Mesendoderm (in vitro differentiated cells): ENCODE measurements around the gene DIO2. TPM values are rescaled to one million over a fixed set of nuclear protein-coding genes. Genes with fewer than 3 reads are reported as not detected.

Source experiments
- DNase-seq: peaks from one replicate; pipeline ENCODE4 v3.0.0; 2013
- H2AK5ac ChIP-seq: 2 replicates; pipeline ENCODE4 v1.6.1; 2013; ENCODE audit warnings: low read length, inconsistent platforms
- H2BK120ac ChIP-seq: 2 replicates; pipeline ENCODE4 v1.6.1; 2013; ENCODE audit warnings: low read depth, mild to moderate bottlenecking, low read length, moderate library complexity, mixed read lengths
- H2BK15ac ChIP-seq: replicated peaks from 2 replicates; pipeline ENCODE4 v1.6.1; 2013; ENCODE audit warnings: low read depth, mild to moderate bottlenecking, moderate library complexity
- H2BK5ac ChIP-seq: 2 replicates; pipeline ENCODE4 v1.6.1; 2013; ENCODE audit warnings: low read length, inconsistent platforms
- H3K18ac ChIP-seq: 2 replicates; pipeline ENCODE4 v1.6.1; 2013; ENCODE audit warnings: mild to moderate bottlenecking, low read length, mixed read lengths
- H3K23ac ChIP-seq: one replicate; pipeline ENCODE4 v1.6.1; 2013; ENCODE audit warnings: low read length
- H3K27ac ChIP-seq: 2 replicates; pipeline ENCODE4 v1.5.1; 2013; ENCODE audit warnings: low read depth, mild to moderate bottlenecking, inconsistent platforms, low read length, moderate library complexity
- H3K27me3 ChIP-seq: 2 replicates; pipeline ENCODE4 v1.6.1; 2013; ENCODE audit warnings: low read length, control low read depth, mild to moderate bottlenecking, inconsistent platforms; ENCODE audit not compliant: insufficient read depth, poor library complexity
- H3K36me3 ChIP-seq: 2 replicates; pipeline ENCODE4 v1.6.1; 2013; ENCODE audit warnings: low read length, inconsistent platforms; ENCODE audit not compliant: control insufficient read depth, insufficient read depth
- H3K4ac ChIP-seq: one replicate; pipeline ENCODE4 v1.6.1; 2013; ENCODE audit warnings: low read depth, mild to moderate bottlenecking, low read length, moderate library complexity
- H3K4me1 ChIP-seq: 2 replicates; pipeline ENCODE4 v1.6.1; 2013; ENCODE audit warnings: low read depth, low read length, inconsistent platforms; ENCODE audit not compliant: control insufficient read depth
- H3K4me2 ChIP-seq: 2 replicates; pipeline ENCODE4 v1.6.1; 2013; ENCODE audit warnings: low read length
- H3K4me3 ChIP-seq: 2 replicates; pipeline ENCODE4 v1.5.1; 2013; ENCODE audit warnings: mild to moderate bottlenecking, low read length
- H3K56ac ChIP-seq: one replicate; pipeline ENCODE4 v1.6.1; 2013; ENCODE audit warnings: low read length
- H3K79me1 ChIP-seq: 2 replicates; pipeline ENCODE4 v1.6.1; 2013; ENCODE audit warnings: low read length, inconsistent platforms
- H3K79me2 ChIP-seq: 2 replicates; pipeline ENCODE4 v1.6.1; 2013; ENCODE audit warnings: mild to moderate bottlenecking, low read length; ENCODE audit not compliant: control insufficient read depth, insufficient read depth
- H3K9ac ChIP-seq: 2 replicates; pipeline ENCODE4 v1.6.1; 2013; ENCODE audit warnings: low read length, inconsistent platforms
- H4K5ac ChIP-seq: one replicate; pipeline ENCODE4 v1.6.1; 2013; ENCODE audit warnings: low read length
- H4K8ac ChIP-seq: one replicate; pipeline ENCODE4 v1.6.1; 2013; ENCODE audit warnings: low read depth, mild to moderate bottlenecking, control low read depth, low read length, moderate library complexity
- WGBS: extraction: QIAGEN DNeasy Blood & Tissue Kit; methylation state at CpG from one replicate; pipeline ENCODE4 v1.1.7; 2013; ENCODE audit warnings: low lambda C conversion rate, missing lambda C conversion rate; ENCODE audit not compliant: insufficient coverage; ENCODE audit errors: extremely low coverage; 5-methylcytosine and 5-hydroxymethylcytosine counted together
- polyA plus RNA-seq, 2 experiments: library from polyadenylated mRNA; stranded (reverse); fragments of 200-250 nt; gene quantifications; one replicate each; pipeline ENCODE4 v1.2.3, GENCODE V29; 2013

The DIO2 gene
- 1.7 TPM for polyA plus RNA-seq (2013, experiment 1 of 2)
- polyA plus RNA-seq (2013, experiment 2 of 2): 1.1 TPM

DNA sequence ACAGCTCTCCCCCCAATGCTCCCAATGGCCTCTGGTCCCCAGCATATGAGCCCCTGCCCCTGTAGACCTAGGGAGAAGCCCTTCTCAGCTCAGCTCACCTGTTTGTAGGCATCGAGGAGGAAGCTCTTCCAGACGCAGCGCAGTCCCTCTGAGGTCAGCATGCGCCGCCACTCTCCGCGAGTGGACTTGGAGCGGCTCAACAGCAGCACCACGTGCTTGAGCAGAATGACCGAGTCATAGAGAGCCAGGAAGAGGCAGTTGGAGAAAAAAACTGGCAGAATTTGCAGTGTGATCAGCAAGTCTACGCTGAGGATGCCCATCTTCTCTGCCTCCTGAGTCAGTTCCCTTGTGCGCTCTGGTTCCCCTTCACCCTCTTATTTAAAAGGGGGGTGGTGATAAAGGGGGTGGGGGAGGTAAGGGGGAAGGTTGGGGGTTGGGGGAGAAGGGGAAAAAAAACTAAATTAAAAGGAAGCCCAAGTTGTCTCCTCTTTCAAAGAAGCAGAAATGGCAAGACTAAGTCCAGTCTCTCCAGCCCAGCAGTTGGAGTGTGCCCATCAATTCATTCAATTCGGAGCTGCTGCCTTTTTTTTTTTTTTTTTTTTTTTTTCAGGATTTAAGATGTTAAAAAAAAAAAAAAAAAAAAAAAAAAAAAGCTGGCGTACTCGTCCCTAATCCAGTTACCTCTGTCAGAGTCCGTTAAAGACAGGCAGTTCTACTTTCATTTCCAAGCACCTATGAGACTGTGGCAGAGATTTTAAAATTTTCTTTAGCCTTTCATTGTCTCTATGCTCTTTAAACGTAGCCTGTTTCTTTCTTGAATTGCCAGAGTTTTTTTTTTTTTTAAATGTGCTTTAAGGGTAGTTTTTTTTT is at the start of gene DIO2:
Gene DIO2, minus strand, starts transcription at position 352 of the 870 bp plus-strand sequence. Its CDS starts 32 bp downstream, at position 320.
- H4K5ac ChIP-seq: no peak within 1 kb of the TSS
- no peaks in the 10 kb centered on the region for H3K27me3 ChIP-seq
- H3K23ac ChIP-seq: no peak within 1 kb of the TSS
- no peaks in the 10 kb centered on the region for H3K79me2 ChIP-seq
- no peak within 1 kb of the TSS for H2BK5ac ChIP-seq
- peak; percentile 43 for DNase-seq
- H3K27ac ChIP-seq: no peak within 1 kb of the TSS
- no peak within 1 kb of the TSS for H2BK15ac ChIP-seq
- H3K18ac ChIP-seq: no peak within 1 kb of the TSS
- H3K36me3 ChIP-seq: no peaks in the 10 kb centered on the region
- H3K9ac ChIP-seq: no peak within 1 kb of the TSS
- no peak within 1 kb of the TSS for H2AK5ac ChIP-seq
- no CpG with 5 or more reads among the region's 17 CpGs for WGBS
- H3K4ac ChIP-seq: no peak within 1 kb of the TSS
- no peak within 1 kb of the TSS for H3K56ac ChIP-seq
- H3K79me1 ChIP-seq: no peaks in the 10 kb centered on the region
- no peak within 1 kb of the TSS for H3K4me3 ChIP-seq
- H3K4me2 ChIP-seq: no peak within 1 kb of the TSS
- H4K8ac ChIP-seq: no peak within 1 kb of the TSS
- no peaks in the 10 kb centered on the region for H3K4me1 ChIP-seq
- no peak within 1 kb of the TSS for H2BK120ac ChIP-seq

DNA sequence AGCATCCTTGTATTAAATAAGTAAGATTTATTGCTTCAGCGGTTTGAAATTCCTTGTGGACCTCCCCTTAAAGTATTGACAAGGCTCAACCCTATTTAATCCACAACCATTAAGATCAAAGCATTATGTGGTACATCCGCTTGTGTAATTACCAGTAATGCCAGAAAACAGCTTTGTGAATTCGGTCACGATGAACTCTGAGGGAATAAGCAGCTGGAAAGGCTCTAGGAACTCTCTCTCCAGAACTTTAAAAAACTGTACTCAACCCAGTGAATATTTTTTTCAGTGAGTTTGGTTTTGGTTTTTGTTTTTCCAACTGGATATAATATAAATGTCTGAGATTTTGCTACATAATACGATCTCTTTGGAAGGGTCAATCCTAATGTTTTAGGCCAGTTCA is 49.3 kb upstream of the DIO2 start:
- no peaks in the 10 kb centered on the region for H3K27me3 ChIP-seq
- H3K4ac ChIP-seq: no peak overlapping the region
- H3K18ac ChIP-seq: no peak overlapping the region
- no peak overlapping the region for H2AK5ac ChIP-seq
- H3K4me3 ChIP-seq: no peak overlapping the region
- H3K4me1 ChIP-seq: no peaks in the 10 kb centered on the region
- no peak overlapping the region for H3K23ac ChIP-seq
- H3K79me2 ChIP-seq: no peaks in the 10 kb centered on the region
- H3K4me2 ChIP-seq: no peak overlapping the region
- H3K27ac ChIP-seq: no peak overlapping the region
- WGBS: no CpG with 5 or more reads among the region's 5 CpGs
- no peak overlapping the region for H2BK120ac ChIP-seq
- H4K8ac ChIP-seq: no peak overlapping the region
- no peak for DNase-seq
- no peak overlapping the region for H2BK15ac ChIP-seq
- no peak overlapping the region for H2BK5ac ChIP-seq
- H3K56ac ChIP-seq: no peak overlapping the region
- H4K5ac ChIP-seq: no peak overlapping the region
- no peak overlapping the region for H3K9ac ChIP-seq
- H3K36me3 ChIP-seq: no peaks in the 10 kb centered on the region
- H3K79me1 ChIP-seq: no peaks in the 10 kb centered on the region

- no CpG with 5 or more reads among the region's 2 CpGs for WGBS
- H4K5ac ChIP-seq: no peak overlapping the region
- no peak overlapping the region for H2BK5ac ChIP-seq
- H3K27me3 ChIP-seq: no peaks in the 10 kb centered on the region
- H3K9ac ChIP-seq: no peak overlapping the region
- no peak overlapping the region for H3K4me3 ChIP-seq
- H2BK120ac ChIP-seq: no peak overlapping the region
- no peak overlapping the region for H3K27ac ChIP-seq
- DNase-seq: no peak
- H2AK5ac ChIP-seq: no peak overlapping the region
- no peaks in the 10 kb centered on the region for H3K36me3 ChIP-seq
- H3K56ac ChIP-seq: no peak overlapping the region
- H3K79me1 ChIP-seq: no peaks in the 10 kb centered on the region
- H3K23ac ChIP-seq: no peak overlapping the region
- H3K4me2 ChIP-seq: no peak overlapping the region
- H3K4me1 ChIP-seq: no peaks in the 10 kb centered on the region
- H2BK15ac ChIP-seq: no peak overlapping the region
- H4K8ac ChIP-seq: no peak overlapping the region
- H3K18ac ChIP-seq: no peak overlapping the region
- H3K4ac ChIP-seq: no peak overlapping the region
- no peaks in the 10 kb centered on the region for H3K79me2 ChIP-seq
These were observed 28.3 kb upstream of the DIO2 start for GRCh38 chr14:80239631-80240030.

GRCh38 chr14:80237143-80237542 is 25.8 kb upstream of the DIO2 start:
- Histone ChIP-seq H3K4me3 (no peak overlapping the region), H3K79me2 (no peaks in the 10 kb centered on the region), H3K4me2 (no peak overlapping the region), H3K9ac (no peak overlapping the region), H2AK5ac (no peak overlapping the region), H3K18ac (no peak overlapping the region), H3K56ac (no peak overlapping the region), H3K4ac (no peak overlapping the region), H2BK120ac (no peak overlapping the region), H3K36me3 (no peaks in the 10 kb centered on the region), H4K5ac (no peak overlapping the region), H3K79me1 (no peaks in the 10 kb centered on the region), H3K27ac (no peak overlapping the region), H3K27me3 (no peaks in the 10 kb centered on the region), H3K4me1 (no peaks in the 10 kb centered on the region), H2BK15ac (no peak overlapping the region), H3K23ac (no peak overlapping the region), H2BK5ac (no peak overlapping the region), H4K8ac (no peak overlapping the region)
- no peak for DNase-seq
- no CpG with 5 or more reads among the region's 3 CpGs for WGBS

- Histone ChIP-seq H3K4me3 (no peak overlapping the region), H3K27me3 (no peaks in the 10 kb centered on the region), H3K4ac (no peak overlapping the region), H3K56ac (no peak overlapping the region), H2BK5ac (no peak overlapping the region), H3K4me1 (no peaks in the 10 kb centered on the region), H3K18ac (no peak overlapping the region), H2BK120ac (no peak overlapping the region), H2AK5ac (no peak overlapping the region), H2BK15ac (no peak overlapping the region), H4K8ac (no peak overlapping the region), H4K5ac (no peak overlapping the region), H3K36me3 (no peaks in the 10 kb centered on the region), H3K4me2 (no peak overlapping the region), H3K27ac (no peak overlapping the region), H3K9ac (no peak overlapping the region), H3K23ac (no peak overlapping the region), H3K79me2 (no peaks in the 10 kb centered on the region), H3K79me1 (no peaks in the 10 kb centered on the region)
- WGBS: no CpG with 5 or more reads among the region's 2 CpGs
- no peak for DNase-seq
These were observed 22.3 kb upstream of the DIO2 start for GRCh38 chr14:80233470-80234089.
